ENCODE measurements around the gene SAXO1.
"Not testable (repeated sequence)": the region's sequence is repeated elsewhere in the genome, so short reads cannot be mapped to it uniquely, and the experiment has no call there.

SAXO1 gene

DNA sequence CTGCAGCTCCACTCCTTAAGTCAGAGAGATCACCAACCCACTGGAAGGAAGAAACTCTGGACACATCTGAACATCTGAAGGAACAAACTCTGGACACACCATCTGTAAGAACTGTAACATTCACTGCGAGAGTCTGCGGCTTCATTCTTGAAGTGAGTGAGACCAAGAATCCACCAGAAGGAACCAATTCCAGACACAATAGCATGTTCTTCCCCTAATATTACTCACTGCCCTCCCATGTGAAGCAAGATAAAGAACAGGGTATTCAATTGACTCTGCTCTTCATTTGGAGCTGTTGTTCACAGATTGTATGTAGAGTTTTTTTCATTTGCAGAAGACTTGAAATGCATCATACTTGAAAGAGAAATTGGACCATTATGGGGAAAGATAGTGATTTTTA, 10.8 kb downstream of the SAXO1 start:
- Mint-ChIP-seq H3K4me3 (no peak overlapping the region), H3K27ac (no peak overlapping the region), H3K9me3 (no peaks in the 10 kb centered on the region), H3K4me1 (peaks cover 4% of the 10 kb centered on the region), H3K36me3 (peaks cover 2% of the 10 kb centered on the region), H3K27me3 (no peaks in the 10 kb centered on the region)

DNA sequence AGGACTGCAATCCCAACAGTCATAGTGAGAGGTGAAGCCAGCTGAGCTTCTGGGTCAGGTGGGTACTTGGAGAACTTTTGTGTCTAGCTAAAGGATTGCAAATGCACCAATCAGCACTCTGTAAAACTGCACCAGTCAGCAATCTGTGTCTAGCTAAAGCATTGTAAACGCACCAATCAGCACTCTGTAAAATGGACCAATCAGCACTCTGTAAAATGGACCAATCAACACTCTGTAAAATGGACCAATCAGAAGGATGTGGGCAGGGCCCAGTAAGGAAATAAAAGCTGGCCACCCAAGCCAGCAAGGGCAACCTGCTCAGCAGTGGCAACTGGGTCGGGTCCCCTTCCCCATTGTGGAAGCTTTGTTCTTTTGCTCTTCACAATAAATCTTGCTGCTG, 11.4 kb downstream of the SAXO1 start:
- not testable (repeated sequence) for H3K9me3 Mint-ChIP-seq, H3K27ac Mint-ChIP-seq, H3K27me3 Mint-ChIP-seq, H3K4me1 Mint-ChIP-seq, H3K36me3 Mint-ChIP-seq, H3K4me3 Mint-ChIP-seq

DNA sequence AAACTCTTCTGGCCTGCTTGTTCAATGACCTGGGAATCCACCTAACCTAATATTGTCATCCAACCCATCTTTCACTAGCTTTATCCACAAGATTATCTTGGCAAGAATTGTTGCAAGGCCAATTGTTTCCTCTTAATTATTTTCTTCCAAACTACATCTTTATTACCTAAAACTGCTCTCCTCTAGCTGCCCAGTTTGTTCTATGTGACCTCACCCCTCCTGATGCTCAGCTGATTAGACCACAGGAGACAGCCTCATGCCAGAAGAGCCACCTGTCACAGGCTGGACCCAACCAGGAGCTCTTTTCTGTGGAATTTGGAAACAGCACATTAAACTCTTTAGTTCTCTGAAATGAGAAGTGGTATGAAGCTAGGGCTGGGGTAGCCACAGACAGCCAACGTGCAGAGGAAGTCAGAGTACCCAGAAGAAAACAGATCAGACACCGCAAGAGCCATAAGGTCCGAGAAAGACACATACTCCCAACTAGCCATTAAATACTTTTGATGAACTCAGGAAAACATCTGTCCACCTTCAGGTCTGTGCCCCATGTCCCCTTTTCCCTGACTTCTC, 12.0 kb downstream of the SAXO1 start:
- H3K27me3 Mint-ChIP-seq = no peaks in the 10 kb centered on the region
- H3K9me3 Mint-ChIP-seq = no peaks in the 10 kb centered on the region
- H3K27ac Mint-ChIP-seq = no peak overlapping the region
- H3K4me3 Mint-ChIP-seq = no peak overlapping the region
- H3K36me3 Mint-ChIP-seq = peaks cover 2% of the 10 kb centered on the region
- H3K4me1 Mint-ChIP-seq = no peaks in the 10 kb centered on the region

DNA sequence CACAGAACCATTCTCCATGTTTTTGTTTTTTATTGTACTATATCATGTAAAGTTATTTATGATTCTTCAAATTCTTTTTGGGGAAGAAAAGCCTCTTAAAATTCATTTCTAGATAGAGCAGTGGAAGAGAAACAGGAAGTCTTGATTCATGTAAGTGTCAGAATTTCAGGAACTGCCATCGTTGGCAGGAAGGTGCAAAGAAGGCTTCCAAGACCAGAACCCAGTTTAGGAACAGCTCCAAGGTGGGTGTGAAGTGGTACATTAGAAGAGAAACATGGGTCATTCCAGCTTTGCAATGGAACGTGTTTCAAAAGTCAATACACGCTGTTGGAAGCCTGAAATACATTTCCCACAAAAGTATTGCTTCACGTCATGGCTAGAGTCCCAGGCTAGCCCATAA, 14.8 kb downstream of the SAXO1 start:
- Mint-ChIP-seq H3K9me3 (no peaks in the 10 kb centered on the region), H3K36me3 (peaks cover 2% of the 10 kb centered on the region), H3K4me3 (no peak overlapping the region), H3K4me1 (no peaks in the 10 kb centered on the region), H3K27ac (no peak overlapping the region), H3K27me3 (no peaks in the 10 kb centered on the region)

DNA sequence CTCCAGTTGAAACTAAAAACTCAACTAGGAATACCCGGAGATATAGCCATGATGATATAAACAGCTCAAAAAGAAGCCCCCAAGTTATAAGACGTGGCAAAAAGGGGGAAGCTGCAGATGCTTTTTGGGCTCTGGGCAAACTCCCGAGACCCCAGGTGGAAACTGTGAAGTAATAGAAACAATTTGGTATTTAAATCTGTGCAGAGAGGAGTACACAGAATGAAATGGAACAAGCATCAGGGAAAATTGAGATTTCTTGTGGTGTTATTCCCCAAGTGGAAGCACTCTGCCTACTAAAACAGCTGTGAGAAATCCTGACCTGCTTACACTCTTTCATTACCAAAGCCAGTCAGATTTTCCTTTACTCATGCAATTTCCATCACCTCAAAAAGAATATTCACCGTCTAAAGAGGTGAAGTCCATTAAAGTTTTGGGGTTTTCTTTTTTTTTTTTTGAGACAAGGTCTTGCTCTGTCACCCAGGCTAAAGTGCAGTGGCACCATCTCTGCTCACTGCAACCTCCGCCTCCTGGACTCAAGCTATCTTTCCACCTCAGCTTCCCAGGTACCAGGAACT, 23.5 kb downstream of the SAXO1 start:
- H3K4me3 Mint-ChIP-seq = no peak overlapping the region

DNA sequence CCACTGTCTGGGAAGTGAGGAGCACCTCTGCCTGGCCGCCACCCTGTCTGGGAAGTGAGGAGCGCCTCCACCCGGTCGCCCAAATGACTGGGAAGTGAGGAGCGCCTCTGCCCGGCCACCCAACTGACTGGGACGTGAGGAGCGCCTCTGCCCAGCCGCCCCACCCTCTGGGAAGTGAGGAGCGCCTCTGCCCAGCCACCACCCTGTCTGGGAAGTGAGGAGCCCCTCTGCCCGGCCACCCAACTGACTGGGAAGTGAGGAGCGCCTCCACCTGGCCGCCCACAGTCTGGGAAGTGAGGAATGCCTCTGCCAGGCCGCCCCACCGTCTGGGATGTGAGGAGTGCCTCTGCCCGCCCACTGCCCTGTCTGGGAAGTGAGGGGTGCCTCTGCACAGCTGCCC, 32.9 kb downstream of the SAXO1 start:
- Mint-ChIP-seq H3K27ac (no peak overlapping the region), H3K4me3 (no peak overlapping the region), H3K27me3 (no peaks in the 10 kb centered on the region), H3K9me3 (no peaks in the 10 kb centered on the region), H3K4me1 (no peaks in the 10 kb centered on the region), H3K36me3 (peaks cover 16% of the 10 kb centered on the region)

More for the DNA sequence above, 23.5 kb downstream of the SAXO1 start:
- Mint-ChIP-seq H3K4me1 (no peaks in the 10 kb centered on the region), H3K27ac (no peak overlapping the region), H3K36me3 (no peaks in the 10 kb centered on the region), H3K27me3 (no peaks in the 10 kb centered on the region), H3K9me3 (no peaks in the 10 kb centered on the region)

DNA sequence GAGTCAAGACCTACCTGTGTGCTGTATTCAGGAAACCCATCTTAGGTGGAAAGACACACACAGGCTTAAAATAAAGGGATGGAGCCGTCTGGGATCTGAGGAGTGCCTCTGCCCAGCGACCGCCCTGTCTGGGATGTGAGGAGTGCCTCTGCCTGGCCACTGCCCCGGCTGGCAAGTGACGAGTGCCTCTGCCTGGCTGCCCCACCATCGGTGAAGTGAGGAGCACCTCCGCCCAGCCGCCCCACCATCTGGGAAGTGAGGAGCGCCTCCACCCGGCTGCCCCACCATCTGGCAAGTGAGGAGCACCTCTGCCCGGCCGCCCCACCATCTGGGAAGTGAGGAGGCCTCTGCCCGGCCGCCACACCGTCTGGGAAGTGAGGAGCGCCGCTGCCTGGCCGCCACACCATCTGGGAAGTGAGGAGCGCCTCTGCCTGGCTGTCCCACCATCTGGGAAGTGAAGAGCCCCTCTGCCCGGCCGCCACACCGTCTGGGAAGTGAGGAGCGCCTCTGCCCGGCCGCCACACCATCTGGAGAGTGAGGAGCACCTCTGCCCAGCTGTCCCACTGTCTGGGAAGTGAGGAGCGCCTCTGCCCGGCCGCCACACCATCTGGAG, 33.7 kb downstream of the SAXO1 start:
- Mint-ChIP-seq H3K36me3 (peaks cover 16% of the 10 kb centered on the region), H3K9me3 (no peaks in the 10 kb centered on the region), H3K4me3 (no peak overlapping the region), H3K4me1 (no peaks in the 10 kb centered on the region), H3K27ac (no peak overlapping the region), H3K27me3 (no peaks in the 10 kb centered on the region)

DNA sequence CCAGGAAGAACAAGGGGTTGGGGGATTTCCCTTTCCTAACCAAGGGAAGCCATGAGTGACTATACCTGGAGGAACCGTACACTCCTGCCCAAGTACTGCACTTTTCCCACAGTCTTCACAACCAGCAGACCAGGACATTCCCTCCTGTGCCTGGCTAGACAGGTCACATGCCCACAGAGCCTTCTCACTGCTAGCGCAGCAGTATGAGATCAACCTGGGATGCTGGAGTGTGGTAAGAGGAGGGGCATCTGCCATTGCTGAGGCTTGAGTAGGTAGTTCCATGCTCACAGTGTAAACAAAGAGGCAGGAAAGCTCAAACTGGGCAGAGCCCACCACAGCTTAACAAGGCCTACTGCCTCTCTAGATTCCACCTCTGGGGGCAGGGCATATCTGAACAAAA, 35.9 kb downstream of the SAXO1 start:
- H3K9me3 Mint-ChIP-seq = no peaks in the 10 kb centered on the region
- no peak overlapping the region for H3K4me3 Mint-ChIP-seq
- no peaks in the 10 kb centered on the region for H3K27me3 Mint-ChIP-seq
- no peaks in the 10 kb centered on the region for H3K4me1 Mint-ChIP-seq
- H3K36me3 Mint-ChIP-seq = peaks cover 14% of the 10 kb centered on the region
- no peak overlapping the region for H3K27ac Mint-ChIP-seq

DNA sequence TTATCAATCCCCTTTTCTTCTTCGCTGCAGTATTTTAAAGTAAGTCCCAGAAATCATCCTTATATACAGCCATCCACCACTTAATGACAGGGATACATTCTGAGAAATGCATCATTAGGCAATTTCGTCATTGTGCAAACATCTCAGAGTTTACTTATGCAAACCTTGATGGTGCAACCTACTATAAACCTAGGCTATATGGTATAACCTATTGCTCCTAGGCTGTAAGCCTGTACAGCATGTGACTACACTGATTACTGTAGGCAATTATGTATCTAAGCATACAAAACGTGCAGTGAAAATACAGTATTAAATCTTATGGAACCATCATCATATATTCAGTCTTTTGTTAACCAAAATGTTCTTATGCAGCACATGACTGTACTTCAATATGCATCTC, 36.8 kb downstream of the SAXO1 start:
- H3K36me3 Mint-ChIP-seq = peaks cover 11% of the 10 kb centered on the region
- H3K27ac Mint-ChIP-seq = no peak overlapping the region

DNA sequence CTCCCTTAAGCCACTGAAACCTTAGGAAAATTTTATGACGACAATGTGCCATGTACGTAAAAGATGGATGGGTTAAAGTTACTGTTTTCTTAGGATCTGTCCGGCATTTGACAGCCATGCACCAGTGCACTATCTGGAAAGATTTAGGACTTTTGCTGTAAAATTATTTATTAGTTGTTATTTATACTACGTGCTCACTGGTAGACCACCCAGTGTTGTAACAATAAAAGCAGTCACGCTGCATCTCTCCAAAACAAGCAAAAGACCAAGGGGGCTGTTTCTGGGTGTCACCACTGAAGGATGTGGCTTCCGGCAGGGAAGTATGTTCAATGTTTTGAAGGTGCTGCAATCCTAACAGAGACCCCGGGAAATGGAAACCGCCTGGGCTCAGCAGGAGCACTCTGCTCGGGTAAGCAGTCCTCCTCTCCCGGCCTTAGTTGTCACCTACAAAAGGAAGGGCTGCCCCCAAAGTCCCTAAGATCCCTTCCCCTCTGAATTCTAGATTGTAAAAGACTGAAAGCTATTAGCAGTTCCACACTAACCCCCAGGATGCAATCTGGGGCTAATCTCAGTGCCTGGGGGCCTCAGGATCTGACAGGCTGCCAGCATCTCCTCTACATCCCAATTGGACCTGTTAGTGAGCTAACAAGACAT, 38.6 kb downstream of the SAXO1 start:
- Mint-ChIP-seq H3K27ac (no peak overlapping the region), H3K4me1 (no peaks in the 10 kb centered on the region), H3K27me3 (no peaks in the 10 kb centered on the region), H3K4me3 (no peak overlapping the region), H3K9me3 (no peaks in the 10 kb centered on the region), H3K36me3 (peaks cover 8% of the 10 kb centered on the region)

More for the DNA sequence above, 36.8 kb downstream of the SAXO1 start:
- Mint-ChIP-seq H3K4me3 (no peak overlapping the region), H3K4me1 (no peaks in the 10 kb centered on the region), H3K27me3 (no peaks in the 10 kb centered on the region), H3K9me3 (no peaks in the 10 kb centered on the region)

DNA sequence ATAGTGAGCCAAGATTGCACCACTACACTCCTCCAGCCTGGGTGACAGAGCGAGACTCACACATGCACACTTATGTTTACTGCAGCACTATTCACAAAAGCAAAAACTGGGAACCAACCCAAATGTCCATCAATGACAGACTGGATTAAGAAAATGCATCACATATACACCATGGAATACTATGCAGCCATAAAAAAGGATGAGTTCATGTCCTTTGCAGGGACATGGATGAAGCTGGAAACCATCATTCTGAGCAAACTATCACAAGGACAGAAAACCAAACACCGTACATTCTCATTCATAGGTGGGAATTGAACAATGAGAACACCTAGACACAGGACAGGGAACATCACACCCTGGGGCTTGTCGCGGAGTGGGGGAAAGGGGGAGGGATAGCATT, 41.8 kb downstream of the SAXO1 start:
- H3K4me1 Mint-ChIP-seq, H3K27me3 Mint-ChIP-seq, H3K4me3 Mint-ChIP-seq, H3K9me3 Mint-ChIP-seq, H3K36me3 Mint-ChIP-seq, H3K27ac Mint-ChIP-seq: not testable (repeated sequence)

DNA sequence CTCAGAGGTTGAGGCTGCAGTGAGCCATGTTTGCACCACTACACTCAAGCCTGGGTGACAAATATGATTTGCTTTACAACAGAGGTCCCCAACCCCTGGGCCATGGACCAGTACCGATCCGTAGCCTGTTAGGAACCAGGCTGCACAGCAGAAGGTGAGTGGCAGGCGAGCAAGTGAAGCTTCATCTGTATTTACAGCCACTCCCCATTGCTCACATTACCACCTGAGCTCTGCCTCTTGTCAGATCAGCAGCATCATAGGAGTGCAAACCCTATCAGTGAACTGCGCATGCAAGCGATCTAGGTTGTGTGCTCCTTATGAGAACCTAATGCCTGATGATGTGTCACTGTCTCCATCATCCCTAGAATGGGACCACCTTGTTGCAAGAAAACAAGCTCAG, 42.5 kb downstream of the SAXO1 start:
- Mint-ChIP-seq H3K27ac (no peak overlapping the region), H3K4me3 (no peak overlapping the region), H3K4me1 (no peaks in the 10 kb centered on the region), H3K27me3 (no peaks in the 10 kb centered on the region), H3K36me3 (no peaks in the 10 kb centered on the region), H3K9me3 (no peaks in the 10 kb centered on the region)

DNA sequence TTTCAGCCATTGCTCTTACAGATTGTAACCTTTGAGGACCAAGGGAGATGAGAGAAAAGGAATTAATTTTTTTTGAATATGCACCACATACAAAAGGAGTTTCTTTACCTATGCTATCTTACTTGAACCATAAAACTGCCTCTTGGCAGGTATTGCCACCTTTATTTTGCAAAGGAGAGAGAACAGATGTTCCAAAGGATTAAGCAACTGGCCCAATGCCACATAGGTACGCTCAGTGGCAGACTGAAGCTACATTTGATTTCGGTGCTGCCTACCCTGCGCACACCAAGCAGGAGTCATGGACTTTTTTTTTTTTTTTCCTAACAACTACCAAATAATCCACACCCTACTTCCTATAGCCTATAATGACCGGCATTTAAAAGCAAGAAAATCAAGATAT, 43.1 kb downstream of the SAXO1 start:
- Mint-ChIP-seq H3K36me3 (no peaks in the 10 kb centered on the region), H3K9me3 (no peaks in the 10 kb centered on the region), H3K27me3 (no peaks in the 10 kb centered on the region), H3K27ac (no peak overlapping the region), H3K4me3 (no peak overlapping the region), H3K4me1 (no peaks in the 10 kb centered on the region)

DNA sequence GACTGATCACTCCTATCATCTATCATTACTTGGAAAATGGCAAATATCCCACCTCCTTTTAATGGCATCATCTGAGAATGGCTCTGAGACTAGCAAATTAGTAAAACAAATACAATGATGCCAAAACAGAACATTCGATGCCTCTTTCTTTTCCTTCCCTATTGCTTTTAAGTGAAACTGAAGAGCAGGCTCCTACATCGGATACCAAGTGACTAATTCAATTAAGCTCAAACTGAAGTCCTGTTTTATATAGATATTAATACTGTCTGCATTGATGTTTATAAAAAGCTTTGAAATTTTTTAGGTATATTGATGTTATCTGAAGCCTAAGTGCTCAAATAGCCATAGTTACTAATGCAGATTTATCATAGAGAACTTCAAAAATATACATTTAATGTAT, 43.9 kb downstream of the SAXO1 start:
- Mint-ChIP-seq H3K27me3 (no peaks in the 10 kb centered on the region), H3K4me3 (no peak overlapping the region), H3K36me3 (no peaks in the 10 kb centered on the region), H3K9me3 (no peaks in the 10 kb centered on the region), H3K27ac (no peak overlapping the region), H3K4me1 (no peaks in the 10 kb centered on the region)

DNA sequence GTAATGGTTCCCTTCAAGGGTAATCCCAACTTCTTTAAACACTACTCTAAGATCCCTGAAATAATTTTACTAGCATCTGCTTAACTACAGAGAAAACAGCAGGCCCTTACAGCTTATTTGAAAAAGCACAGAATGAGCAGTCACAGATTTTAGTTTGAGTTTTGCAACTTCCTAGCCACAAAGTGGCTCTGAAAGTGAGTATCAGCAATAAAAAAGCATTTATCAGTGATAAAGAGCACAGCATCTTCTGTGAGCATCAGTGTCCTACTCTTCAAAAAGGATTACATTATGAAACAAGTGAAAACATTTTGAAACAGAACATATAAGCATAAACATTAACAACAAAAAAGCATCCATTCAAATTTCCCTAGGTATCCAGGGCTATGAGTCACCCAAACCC, 45.0 kb downstream of the SAXO1 start:
- H3K27me3 Mint-ChIP-seq = no peaks in the 10 kb centered on the region
- H3K27ac Mint-ChIP-seq = no peak overlapping the region
- H3K4me1 Mint-ChIP-seq = no peaks in the 10 kb centered on the region
- H3K36me3 Mint-ChIP-seq = no peaks in the 10 kb centered on the region
- H3K4me3 Mint-ChIP-seq = no peak overlapping the region
- peaks cover 2% of the 10 kb centered on the region for H3K9me3 Mint-ChIP-seq

DNA sequence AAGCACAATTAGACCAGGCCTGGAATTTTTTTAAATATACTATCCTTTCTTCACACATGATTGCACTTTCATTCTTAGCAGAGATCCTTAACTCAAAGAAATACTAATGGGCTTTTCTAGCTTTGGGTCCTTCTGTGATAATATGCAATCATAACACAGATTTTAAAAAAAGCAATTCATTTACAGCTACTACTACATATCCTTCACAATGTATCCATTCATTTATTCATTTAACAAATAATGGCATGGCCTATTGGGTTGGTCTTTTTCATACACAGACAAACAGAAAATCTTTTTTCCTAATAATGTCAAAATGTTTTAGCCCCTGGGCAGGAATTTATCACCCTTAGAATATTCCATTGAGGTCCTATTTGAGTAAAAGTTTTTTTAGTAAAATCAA, 47.0 kb downstream of the SAXO1 start:
- Mint-ChIP-seq H3K27me3 (no peaks in the 10 kb centered on the region), H3K4me1 (no peaks in the 10 kb centered on the region), H3K36me3 (no peaks in the 10 kb centered on the region), H3K9me3 (peaks cover 6% of the 10 kb centered on the region), H3K4me3 (no peak overlapping the region), H3K27ac (no peak overlapping the region)

Data from activated naive CD4-positive, alpha-beta T cell treated with anti-CD3 and anti-CD28 coated beads, Interleukin-2, amount 50 U/mL, for 24 hours (primary cell).